ENCODE measurements around the gene UAP1L1. TPM values are rescaled to one million over a fixed set of nuclear protein-coding genes. Genes with fewer than 3 reads are reported as not detected.

UAP1L1 gene
- total RNA-seq, 3 donors from 2014 or later: 6.7 to 12.0 (median 6.9) TPM

DNA sequence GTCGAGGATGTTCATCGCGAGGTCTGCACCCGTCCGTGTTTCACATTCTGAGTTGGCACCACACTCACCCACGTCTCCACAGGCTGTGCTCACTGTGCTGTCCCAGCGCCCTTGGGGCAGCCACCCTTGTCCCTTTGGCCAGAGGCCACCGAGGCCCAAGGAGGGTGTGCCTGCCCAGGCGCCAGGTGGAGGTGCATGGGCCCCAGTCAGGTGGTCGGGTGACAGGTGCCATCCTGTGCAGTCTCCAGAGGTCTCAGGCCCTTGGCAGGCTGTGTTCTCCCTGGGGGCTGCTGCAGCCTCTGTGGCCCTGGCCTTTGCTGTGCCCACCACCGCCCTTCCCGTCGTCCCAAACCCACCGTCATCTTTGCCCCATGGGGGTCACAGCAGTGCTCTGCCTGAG is 21.9 kb downstream of the UAP1L1 start:
- no peak for DNase-seq (ENCODE audit: low spot score in 2 of 2)
- H3K4me3 ChIP-seq: no peak overlapping the region
- no peak overlapping the region for H3K27ac ChIP-seq
- H3K36me3 ChIP-seq: peaks cover 6% of the 10 kb centered on the region
- H3K4me1 ChIP-seq: no peaks in the 10 kb centered on the region
- no peaks in the 10 kb centered on the region for H3K9me3 ChIP-seq
- intact Hi-C loops (cut with DNase I; ENCODE audit: low total_unique reads): no loop called here
- TF ChIP-seq, protein P1, sequence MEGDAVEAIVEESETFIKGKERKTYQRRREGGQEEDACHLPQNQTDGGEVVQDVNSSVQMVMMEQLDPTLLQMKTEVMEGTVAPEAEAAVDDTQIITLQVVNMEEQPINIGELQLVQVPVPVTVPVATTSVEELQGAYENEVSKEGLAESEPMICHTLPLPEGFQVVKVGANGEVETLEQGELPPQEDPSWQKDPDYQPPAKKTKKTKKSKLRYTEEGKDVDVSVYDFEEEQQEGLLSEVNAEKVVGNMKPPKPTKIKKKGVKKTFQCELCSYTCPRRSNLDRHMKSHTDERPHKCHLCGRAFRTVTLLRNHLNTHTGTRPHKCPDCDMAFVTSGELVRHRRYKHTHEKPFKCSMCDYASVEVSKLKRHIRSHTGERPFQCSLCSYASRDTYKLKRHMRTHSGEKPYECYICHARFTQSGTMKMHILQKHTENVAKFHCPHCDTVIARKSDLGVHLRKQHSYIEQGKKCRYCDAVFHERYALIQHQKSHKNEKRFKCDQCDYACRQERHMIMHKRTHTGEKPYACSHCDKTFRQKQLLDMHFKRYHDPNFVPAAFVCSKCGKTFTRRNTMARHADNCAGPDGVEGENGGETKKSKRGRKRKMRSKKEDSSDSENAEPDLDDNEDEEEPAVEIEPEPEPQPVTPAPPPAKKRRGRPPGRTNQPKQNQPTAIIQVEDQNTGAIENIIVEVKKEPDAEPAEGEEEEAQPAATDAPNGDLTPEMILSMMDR (IDR thresholded peaks at IDR 0.05): no peak
- H3K27me3 ChIP-seq: no peaks in the 10 kb centered on the region

DNA sequence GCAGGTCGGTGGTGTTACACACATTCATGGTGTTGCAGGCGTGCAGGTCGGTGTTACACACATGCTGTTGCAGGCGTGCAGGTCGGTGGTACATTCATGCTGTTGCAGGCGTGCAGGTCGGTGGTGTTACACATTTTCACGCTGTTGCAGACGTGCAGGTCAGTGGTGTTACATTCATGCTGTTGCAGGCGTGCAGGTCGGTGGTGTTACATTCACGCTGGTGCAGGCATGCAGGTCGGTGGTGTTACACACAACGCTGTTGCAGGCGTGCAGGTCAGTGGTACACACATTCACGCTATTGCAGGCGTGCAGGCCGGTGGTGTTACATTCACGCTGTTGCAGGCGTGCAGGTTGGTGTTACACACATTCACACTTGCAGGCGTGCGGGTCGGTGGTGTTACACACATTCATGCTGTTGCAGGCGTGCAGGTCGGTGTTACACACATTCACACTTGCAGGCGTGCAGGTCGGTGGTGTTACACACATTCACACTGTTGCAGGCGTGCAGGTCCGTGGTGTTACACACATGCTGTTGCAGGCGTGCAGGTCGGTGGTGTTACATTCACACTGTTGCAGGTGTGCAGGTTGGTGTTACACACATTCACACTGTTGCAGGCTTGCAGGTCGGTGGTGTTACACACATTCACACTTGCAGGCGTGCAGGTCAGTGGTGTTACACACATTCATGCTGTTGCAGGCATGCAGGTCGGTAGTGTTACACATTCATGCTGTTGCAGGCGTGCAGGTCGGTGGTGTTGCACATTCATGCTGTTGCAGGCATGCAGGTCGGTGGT is 26.1 kb downstream of the UAP1L1 start:
- TF ChIP-seq, protein P1 (IDR thresholded peaks at IDR 0.05): no peak
- no peak for TF ChIP-seq POLR2A (IDR thresholded peaks at IDR 0.05)
- TF ChIP-seq POLR2AphosphoS5 (IDR thresholded peaks at IDR 0.05): no peak
- Histone ChIP-seq H3K36me3 (no peaks in the 10 kb centered on the region), H3K27me3 (no peaks in the 10 kb centered on the region), H3K9me3 (no peaks in the 10 kb centered on the region), H3K4me1 (no peaks in the 10 kb centered on the region), H3K4me3 (no peak overlapping the region), H3K27ac (no peak overlapping the region)
- DNase-seq (ENCODE audit: low spot score in 2 of 2): no peak
- intact Hi-C loops (cut with DNase I; ENCODE audit: low total_unique reads): no loop called here

DNA sequence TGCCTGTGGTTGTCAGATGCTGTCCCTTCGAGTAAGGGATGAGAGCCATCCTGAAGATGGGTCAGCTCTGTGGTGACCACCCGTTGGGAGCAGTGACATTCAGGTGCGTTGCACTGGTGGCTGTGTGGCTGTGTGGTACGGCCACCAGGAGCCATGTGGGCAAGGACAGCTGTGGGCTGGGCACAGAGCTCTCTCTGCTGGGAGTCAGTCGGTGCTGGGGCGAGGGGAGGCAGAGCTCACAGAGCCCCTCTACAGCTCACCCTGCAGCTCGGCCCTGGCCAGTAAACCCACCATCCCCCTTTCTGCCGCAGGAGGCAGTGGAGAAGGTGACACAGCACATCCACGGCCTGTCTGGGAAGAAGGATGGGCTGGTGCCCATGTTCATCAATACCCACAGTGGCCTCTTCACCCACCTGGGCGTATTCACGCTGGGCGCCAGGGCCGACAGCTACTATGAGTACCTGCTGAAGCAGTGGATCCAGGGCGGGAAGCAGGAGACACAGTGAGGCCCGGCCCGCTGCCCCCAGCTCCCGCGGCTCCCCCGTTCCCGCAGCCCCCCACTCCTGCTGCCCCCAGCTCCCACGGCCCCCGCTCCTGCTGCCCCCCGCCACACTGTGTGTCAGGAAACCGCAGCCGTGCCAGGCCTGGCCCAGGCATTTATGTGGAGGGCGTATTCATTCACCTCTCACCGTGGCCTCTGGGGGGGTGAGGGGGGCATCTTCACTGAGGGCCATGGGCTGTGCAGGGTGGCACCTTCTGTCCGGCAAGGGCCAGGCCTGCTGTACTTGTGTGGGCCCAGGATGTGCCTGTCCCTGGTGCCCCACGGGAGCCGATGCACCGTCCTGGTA is 28.7 kb downstream of the UAP1L1 start:
- Histone ChIP-seq H3K4me1 (no peaks in the 10 kb centered on the region), H3K27me3 (no peaks in the 10 kb centered on the region), H3K9me3 (no peaks in the 10 kb centered on the region), H3K27ac (no peak overlapping the region), H3K36me3 (no peaks in the 10 kb centered on the region), H3K4me3 (no peak overlapping the region)
- no peak for TF ChIP-seq POLR2A (IDR thresholded peaks at IDR 0.05)
- TF ChIP-seq POLR2AphosphoS5 (IDR thresholded peaks at IDR 0.05): no peak
- TF ChIP-seq, protein P1 (IDR thresholded peaks at IDR 0.05): no peak
- intact Hi-C loops (cut with DNase I; ENCODE audit: low total_unique reads): no loop called here
- no peak for DNase-seq (ENCODE audit: low spot score in 2 of 2)

DNA sequence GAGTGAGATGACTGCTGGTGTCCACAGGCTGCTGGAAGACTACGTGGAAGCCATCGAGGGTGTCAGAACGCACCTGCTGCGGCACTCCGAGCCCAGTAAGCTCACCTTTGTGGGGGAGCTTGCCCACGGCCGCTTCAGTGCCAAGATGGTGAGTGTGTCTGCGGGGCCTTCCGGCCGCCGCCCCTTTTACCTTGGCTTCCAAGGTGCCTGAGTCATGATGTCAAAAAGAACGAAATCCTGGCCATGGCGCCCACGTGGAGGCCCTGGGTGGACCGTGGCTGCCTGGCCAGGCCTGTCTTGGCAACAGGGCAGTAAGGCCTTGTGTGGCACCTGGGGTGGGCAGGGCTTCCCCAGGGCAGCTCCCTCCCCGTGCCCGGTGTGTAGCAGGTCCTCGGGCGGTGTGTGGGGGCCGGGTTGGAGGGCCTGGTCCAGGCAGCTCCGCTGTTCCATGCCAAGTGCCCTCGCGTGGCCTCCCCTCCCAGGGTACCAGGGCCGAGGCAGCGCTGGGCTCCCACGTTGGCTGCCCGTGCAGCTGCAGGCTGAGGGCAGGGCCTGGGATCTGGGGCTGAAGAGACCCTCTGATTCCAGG is 29.4 kb downstream of the UAP1L1 start:
- Histone ChIP-seq H3K36me3 (no peaks in the 10 kb centered on the region), H3K4me3 (no peak overlapping the region), H3K27me3 (no peaks in the 10 kb centered on the region), H3K27ac (no peak overlapping the region), H3K4me1 (no peaks in the 10 kb centered on the region), H3K9me3 (no peaks in the 10 kb centered on the region)
- DNase-seq (ENCODE audit: low spot score in 2 of 2): no peak
- intact Hi-C loops (cut with DNase I; ENCODE audit: low total_unique reads): no loop called here
- TF ChIP-seq, protein P1 (IDR thresholded peaks at IDR 0.05): no peak
- no peak for TF ChIP-seq POLR2A (IDR thresholded peaks at IDR 0.05)
- TF ChIP-seq POLR2AphosphoS5 (IDR thresholded peaks at IDR 0.05): no peak

Measured in breast epithelium (tissue), 4 donors.